PFSK-1 (cell line): Measurements from ENCODE around the gene NUP98.

Experiments
- FOXP2 ChIP-seq: optimal IDR thresholded peaks from 2 replicates; pipeline ENCODE3; 2011; ENCODE audit warnings: borderline replicate concordance, control low read depth, inconsistent platforms; ENCODE audit not compliant: insufficient read depth; ENCODE audit errors: extremely low read length, extremely low read depth
- POLR2AphosphoS5 ChIP-seq: IDR thresholded peaks from 2 replicates; pipeline ENCODE4 v1.6.1; 2012; ENCODE audit warnings: low read depth, mild to moderate bottlenecking, control low read depth, low read length, moderate library complexity
- SIN3A ChIP-seq: IDR thresholded peaks from 2 replicates; pipeline ENCODE4 v1.6.1; 2012; ENCODE audit warnings: mild to moderate bottlenecking, low read length, moderate library complexity, borderline replicate concordance; ENCODE audit not compliant: insufficient read depth
- TAF1 ChIP-seq: IDR thresholded peaks from 2 replicates; pipeline ENCODE4 v1.6.1; 2012; ENCODE audit warnings: low read length, control low read depth, borderline replicate concordance; ENCODE audit not compliant: insufficient read depth
- TF ChIP-seq, protein P1 (sequence below), 2 experiments: IDR thresholded peaks; 2 replicates each; pipeline versions ENCODE4 v1.6.1 to v1.8.0; 2011 to 2012; ENCODE audit warnings: low read depth in 2 of 2, low read length in 2 of 2, control low read depth in 1 of 2, inconsistent platforms in 1 of 2, mild to moderate bottlenecking in 1 of 2, moderate library complexity in 1 of 2; ENCODE audit not compliant: insufficient read depth in 1 of 2

Gene NUP98

DNA sequence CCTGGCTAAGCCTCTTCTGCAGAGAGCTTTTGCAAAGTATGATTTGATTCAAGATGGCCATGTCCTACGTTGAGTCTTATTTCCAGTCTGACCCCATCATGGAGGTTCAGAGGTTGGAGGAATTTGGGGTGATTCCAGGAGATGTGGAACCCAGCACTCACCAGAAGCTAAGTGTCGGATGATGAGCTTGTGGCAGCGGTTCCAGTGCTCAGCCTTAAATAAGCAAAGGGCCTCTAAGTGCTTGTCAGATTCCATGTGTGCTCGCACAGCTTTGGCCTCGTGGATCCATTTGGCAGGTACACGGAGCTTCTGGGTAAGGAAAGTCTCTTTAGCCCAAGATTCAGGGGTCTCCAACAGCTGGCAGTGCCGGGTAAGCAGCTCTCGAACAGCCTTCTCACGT is 114.3 kb downstream of the NUP98 start:
- TF ChIP-seq SIN3A (no peak), POLR2AphosphoS5 (no peak), TAF1 (no peak), FOXP2 (no peak)
- TF ChIP-seq, protein P1, sequence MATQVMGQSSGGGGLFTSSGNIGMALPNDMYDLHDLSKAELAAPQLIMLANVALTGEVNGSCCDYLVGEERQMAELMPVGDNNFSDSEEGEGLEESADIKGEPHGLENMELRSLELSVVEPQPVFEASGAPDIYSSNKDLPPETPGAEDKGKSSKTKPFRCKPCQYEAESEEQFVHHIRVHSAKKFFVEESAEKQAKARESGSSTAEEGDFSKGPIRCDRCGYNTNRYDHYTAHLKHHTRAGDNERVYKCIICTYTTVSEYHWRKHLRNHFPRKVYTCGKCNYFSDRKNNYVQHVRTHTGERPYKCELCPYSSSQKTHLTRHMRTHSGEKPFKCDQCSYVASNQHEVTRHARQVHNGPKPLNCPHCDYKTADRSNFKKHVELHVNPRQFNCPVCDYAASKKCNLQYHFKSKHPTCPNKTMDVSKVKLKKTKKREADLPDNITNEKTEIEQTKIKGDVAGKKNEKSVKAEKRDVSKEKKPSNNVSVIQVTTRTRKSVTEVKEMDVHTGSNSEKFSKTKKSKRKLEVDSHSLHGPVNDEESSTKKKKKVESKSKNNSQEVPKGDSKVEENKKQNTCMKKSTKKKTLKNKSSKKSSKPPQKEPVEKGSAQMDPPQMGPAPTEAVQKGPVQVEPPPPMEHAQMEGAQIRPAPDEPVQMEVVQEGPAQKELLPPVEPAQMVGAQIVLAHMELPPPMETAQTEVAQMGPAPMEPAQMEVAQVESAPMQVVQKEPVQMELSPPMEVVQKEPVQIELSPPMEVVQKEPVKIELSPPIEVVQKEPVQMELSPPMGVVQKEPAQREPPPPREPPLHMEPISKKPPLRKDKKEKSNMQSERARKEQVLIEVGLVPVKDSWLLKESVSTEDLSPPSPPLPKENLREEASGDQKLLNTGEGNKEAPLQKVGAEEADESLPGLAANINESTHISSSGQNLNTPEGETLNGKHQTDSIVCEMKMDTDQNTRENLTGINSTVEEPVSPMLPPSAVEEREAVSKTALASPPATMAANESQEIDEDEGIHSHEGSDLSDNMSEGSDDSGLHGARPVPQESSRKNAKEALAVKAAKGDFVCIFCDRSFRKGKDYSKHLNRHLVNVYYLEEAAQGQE (IDR thresholded peaks at IDR 0.05; ENCODE audit: insufficient read depth in 1 of 2, low read depth in 2 of 2, low read length in 2 of 2), result no peak

DNA sequence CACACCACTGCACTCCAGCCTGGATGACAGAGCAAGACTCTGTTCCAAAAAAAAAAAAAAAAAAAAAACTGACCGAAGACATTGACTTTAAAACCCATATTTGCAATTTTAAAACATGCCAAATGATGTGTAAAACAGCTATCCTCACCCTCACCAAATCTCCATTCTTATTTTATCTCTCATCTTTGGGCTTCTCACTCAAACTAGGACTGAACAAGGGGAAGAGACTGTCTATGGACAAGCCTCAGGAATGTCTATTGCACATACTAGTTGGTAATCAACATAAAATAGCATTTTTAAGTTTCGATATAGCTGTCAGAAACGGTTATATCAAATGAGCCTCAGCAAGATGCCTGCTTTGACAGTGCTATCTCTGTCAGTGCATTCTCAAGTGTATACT is 118.3 kb downstream of the NUP98 start:
- TF ChIP-seq POLR2AphosphoS5 (no peak), SIN3A (no peak), FOXP2 (no peak), TAF1 (no peak)
- TF ChIP-seq, protein P1 (IDR thresholded peaks at IDR 0.05; ENCODE audit: insufficient read depth in 1 of 2, low read depth in 2 of 2, low read length in 2 of 2), result no peak

DNA sequence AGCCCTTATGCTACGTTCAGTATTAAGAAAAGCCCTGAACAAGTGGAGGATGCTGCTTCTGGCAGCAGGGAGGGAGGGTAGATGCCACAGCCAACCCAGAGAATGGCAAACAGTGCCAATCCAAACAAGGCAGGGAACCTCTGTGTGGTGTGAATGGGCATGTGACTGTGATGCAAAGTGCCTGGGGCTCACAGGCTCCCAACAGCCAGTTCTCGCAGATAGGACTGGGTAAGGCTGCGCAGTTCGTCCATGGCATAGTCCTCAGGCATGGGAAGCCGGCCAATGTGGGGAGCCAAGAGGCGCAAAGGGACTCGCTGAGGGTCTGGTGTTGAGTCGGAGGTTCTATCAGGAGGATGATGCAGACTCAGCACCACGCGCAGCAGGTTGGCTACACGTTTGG is 121.4 kb downstream of the NUP98 start:
- no peak for TF ChIP-seq SIN3A
- no peak for TF ChIP-seq POLR2AphosphoS5

DNA sequence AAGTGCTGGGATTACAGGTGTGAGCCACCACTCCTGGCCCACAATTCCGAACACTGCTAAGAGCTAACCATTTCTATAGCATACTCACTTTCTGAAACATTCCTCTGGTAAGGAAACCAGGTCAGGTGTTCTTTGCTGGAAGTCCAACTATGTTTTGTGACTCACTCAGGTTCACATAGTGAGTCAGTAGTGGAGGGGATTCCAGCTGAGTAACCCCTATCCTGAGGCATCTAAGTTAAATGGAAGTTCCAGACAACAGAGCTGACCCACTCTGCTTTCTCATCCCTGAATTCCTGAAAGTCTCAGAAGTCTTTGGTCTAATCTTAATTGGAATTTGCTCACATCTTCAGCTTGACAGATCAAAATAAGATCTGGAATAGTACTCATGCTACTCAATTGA is 123.2 kb downstream of the NUP98 start:
- TF ChIP-seq SIN3A (no peak), POLR2AphosphoS5 (no peak), FOXP2 (no peak), TAF1 (no peak)
- TF ChIP-seq, protein P1 (IDR thresholded peaks at IDR 0.05; ENCODE audit: insufficient read depth in 1 of 2, low read depth in 2 of 2, low read length in 2 of 2), result no peak

DNA sequence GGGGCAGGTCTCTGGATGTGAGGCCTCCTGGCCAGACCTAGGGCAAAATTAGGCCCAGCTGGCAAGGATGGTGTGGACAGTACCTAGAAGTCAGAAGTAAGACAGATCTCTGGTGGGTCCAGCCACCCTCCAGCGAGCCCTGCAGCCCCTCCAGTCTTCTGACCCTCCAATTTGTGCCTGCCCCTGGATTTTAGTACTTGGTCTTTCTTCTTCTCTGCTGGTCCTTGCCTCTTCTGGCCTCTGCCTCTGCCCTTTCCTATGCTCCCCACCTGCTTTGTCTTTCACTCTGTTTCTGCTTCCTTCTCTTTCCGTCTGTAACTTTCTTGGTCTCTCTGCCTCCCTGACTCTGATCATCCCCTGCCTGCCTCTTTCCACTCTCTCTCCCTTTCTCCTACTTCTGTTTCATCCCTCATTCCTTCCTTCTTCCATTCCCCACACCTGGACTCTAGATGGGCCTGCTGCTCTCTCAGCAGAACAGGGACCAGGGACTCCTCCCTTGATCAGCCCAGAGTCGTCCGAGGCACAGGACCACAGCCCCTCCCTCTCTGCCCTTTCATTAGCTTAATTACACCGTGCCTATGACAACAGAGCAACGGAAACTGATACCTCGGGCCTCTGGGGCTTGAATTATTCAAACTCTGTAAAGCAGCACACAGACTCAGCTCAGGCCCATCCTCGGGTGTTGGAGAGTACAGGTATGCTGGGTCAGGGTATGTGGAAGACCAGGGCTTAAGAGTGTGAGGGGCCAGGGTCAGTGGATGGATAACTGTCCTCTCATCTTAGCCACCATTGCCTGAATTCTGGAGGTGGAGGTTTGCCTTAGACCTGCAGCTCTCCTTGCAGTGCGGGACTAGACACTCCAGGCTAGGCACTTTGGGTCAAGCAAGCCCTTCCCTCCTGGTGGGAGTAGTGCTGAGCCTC is 125.8 kb downstream of the NUP98 start, which contains the start of gene CHRNA10:
CHRNA10 (minus strand) TSS at position 51 of the 921 bp plus-strand sequence. CDS start 72 bp downstream, outside the sequence.
- no peak for TF ChIP-seq SIN3A
- TF ChIP-seq TAF1, result no peak

DNA sequence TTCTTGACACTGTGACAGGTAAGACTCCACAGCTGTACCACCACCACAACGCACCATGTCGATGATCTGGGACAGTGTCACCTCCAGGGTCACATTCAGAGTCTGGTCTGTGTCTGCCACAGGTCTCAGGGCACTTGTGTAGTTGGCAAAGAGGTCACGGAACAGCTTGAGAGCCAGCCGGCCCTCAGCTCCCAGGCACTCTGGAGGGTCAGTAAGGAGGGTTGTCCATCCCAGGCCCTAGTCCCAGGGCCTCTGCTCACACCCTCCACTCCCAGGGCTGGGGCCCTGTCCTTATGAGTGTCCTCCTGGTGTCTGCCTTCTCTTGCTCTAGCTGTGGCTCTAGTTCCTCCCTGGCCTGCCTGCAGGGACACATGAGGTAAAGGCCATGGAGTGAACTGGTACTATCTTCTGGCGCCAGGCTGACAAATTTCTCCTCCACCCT is 127.6 kb downstream of the NUP98 start:
- no peak for TF ChIP-seq SIN3A
- TF ChIP-seq, protein P1 (IDR thresholded peaks at IDR 0.05; ENCODE audit: insufficient read depth in 1 of 2, low read depth in 2 of 2, low read length in 2 of 2), result no peak
- TF ChIP-seq TAF1, result no peak
- TF ChIP-seq FOXP2, result no peak
- no peak for TF ChIP-seq POLR2AphosphoS5
